Measurements from ENCODE around the gene FGF12.

FGF12 gene

DNA sequence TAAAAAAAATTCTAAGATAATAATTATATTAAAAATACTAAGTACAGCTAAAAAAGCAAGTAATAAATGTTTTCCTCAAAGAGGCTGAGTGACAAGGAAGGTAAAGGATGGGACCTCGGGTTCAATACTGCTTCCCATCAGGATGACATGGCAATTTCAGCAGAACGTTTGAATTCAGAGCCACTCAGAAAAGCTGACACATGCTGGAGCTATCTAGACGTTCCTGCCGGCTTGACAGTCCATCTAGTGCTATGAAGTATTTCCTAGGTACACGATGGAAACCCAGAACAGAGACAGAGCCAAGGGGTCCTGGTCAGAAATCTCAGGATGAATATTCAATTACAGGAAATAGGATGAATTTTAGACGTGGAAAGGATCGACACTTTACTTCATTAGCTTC, 361.8 kb downstream of the FGF12 start:
- no peaks in the 10 kb centered on the region for H3K36me3 ChIP-seq (ENCODE audit: control insufficient read depth, insufficient read depth, low read length)
- H3K27me3 ChIP-seq (ENCODE audit: control insufficient read depth, insufficient read depth, low read length), result no peaks in the 10 kb centered on the region
- H3K4me1 ChIP-seq (ENCODE audit: control insufficient read depth, insufficient read depth, low read length), result no peaks in the 10 kb centered on the region
- H3K9ac ChIP-seq (ENCODE audit: low read depth, low read length), result no peak overlapping the region
- no peaks in the 10 kb centered on the region for H3K9me3 ChIP-seq (ENCODE audit: control insufficient read depth, insufficient read depth, low read length)
- no peak overlapping the region for H3K4me3 ChIP-seq (ENCODE audit: low read depth, low read length)

DNA sequence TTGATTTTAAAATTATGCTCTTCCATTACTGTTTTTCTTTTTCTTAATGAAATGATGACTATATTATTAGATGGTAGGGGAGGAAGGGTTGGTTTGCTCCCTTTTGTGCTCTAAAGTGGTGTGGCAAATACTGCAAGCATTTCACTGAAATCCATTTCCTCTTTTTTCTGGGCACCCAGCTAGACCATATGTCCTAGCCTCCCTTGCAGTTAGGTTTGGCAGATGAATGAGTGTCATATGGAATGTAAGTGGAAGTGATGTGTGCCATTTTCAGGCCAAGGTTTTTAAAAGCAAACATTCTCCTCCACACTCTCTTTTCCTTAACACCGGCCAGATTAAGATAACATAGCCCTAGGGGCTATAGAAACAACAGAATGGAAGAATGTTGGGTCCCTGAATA, 363.0 kb downstream of the FGF12 start:
- Histone ChIP-seq H3K9ac (ENCODE audit: low read depth, low read length) (no peak overlapping the region), H3K27me3 (ENCODE audit: control insufficient read depth, insufficient read depth, low read length) (no peaks in the 10 kb centered on the region), H3K4me1 (ENCODE audit: control insufficient read depth, insufficient read depth, low read length) (no peaks in the 10 kb centered on the region), H3K9me3 (ENCODE audit: control insufficient read depth, insufficient read depth, low read length) (no peaks in the 10 kb centered on the region), H3K4me3 (ENCODE audit: low read depth, low read length) (no peak overlapping the region), H3K36me3 (ENCODE audit: control insufficient read depth, insufficient read depth, low read length) (no peaks in the 10 kb centered on the region)

DNA sequence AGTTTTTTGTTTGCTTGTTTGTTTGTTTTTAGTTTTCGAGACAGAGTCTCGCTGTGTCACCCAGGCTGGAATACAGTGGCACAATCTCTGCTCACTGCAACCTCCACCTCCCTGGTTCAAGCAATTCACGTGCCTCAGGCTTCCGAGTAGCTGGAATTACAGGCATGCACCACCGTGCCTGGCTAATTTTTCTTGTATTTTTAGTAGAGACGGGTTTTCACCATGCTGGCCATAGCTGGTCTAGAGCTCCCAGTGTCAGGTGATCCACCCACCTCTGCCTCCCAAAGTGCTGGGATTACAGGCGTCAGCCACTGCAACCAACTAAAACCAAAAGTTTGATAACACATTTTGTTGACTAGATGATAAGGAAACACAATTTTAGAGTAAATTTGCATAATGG, 372.7 kb downstream of the FGF12 start:
- Histone ChIP-seq H3K9me3 (ENCODE audit: control insufficient read depth, insufficient read depth, low read length) (no peaks in the 10 kb centered on the region), H3K4me3 (ENCODE audit: low read depth, low read length) (no peak overlapping the region), H3K36me3 (ENCODE audit: control insufficient read depth, insufficient read depth, low read length) (no peaks in the 10 kb centered on the region), H3K9ac (ENCODE audit: low read depth, low read length) (no peak overlapping the region), H3K4me1 (ENCODE audit: control insufficient read depth, insufficient read depth, low read length) (peaks cover 2% of the 10 kb centered on the region), H3K27me3 (ENCODE audit: control insufficient read depth, insufficient read depth, low read length) (no peaks in the 10 kb centered on the region)

DNA sequence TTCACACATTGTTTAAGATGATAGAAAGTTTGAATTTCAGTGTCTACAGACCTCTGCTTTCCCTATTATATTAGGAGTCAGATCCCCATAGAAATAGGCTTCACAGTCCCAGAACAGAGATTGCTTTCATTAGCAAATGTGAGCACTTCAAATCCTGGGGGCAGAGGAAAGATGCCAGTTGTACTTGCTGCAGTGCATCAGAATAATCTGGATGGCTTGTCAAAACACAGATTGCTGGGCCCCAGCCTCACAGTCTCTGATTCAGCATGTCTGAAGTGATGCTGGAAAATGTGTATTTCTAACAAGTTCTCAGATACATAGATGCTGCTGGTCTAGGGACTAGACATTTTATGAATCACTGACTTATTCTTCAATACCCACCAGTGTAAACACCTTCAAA, 375.2 kb downstream of the FGF12 start:
- Histone ChIP-seq H3K9me3 (ENCODE audit: control insufficient read depth, insufficient read depth, low read length) (no peaks in the 10 kb centered on the region), H3K4me1 (ENCODE audit: control insufficient read depth, insufficient read depth, low read length) (peaks cover 2% of the 10 kb centered on the region), H3K27me3 (ENCODE audit: control insufficient read depth, insufficient read depth, low read length) (no peaks in the 10 kb centered on the region), H3K36me3 (ENCODE audit: control insufficient read depth, insufficient read depth, low read length) (no peaks in the 10 kb centered on the region), H3K9ac (ENCODE audit: low read depth, low read length) (no peak overlapping the region), H3K4me3 (ENCODE audit: low read depth, low read length) (no peak overlapping the region)

DNA sequence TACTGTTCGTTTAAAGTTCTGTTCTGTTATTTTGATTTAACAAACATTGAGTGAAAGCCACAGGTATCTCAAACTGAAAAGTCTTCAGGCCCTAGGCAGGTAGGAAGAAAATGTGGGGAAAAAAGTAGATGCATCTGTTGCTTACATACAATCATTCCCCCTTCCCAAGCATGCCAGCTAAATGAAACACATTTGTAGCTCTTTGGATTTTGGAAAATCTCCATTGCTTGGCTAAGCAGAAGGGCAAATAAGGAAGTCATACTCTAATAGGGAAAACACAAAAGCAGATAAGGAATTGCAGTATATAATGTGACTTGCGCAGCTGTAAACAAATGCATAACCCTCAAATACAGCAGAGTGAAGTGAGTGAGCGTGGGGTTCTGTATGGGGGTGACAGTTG, 375.9 kb downstream of the FGF12 start:
- Histone ChIP-seq H3K9me3 (ENCODE audit: control insufficient read depth, insufficient read depth, low read length) (no peaks in the 10 kb centered on the region), H3K27me3 (ENCODE audit: control insufficient read depth, insufficient read depth, low read length) (no peaks in the 10 kb centered on the region), H3K36me3 (ENCODE audit: control insufficient read depth, insufficient read depth, low read length) (no peaks in the 10 kb centered on the region), H3K9ac (ENCODE audit: low read depth, low read length) (no peak overlapping the region), H3K4me1 (ENCODE audit: control insufficient read depth, insufficient read depth, low read length) (peaks cover 2% of the 10 kb centered on the region), H3K4me3 (ENCODE audit: low read depth, low read length) (no peak overlapping the region)

DNA sequence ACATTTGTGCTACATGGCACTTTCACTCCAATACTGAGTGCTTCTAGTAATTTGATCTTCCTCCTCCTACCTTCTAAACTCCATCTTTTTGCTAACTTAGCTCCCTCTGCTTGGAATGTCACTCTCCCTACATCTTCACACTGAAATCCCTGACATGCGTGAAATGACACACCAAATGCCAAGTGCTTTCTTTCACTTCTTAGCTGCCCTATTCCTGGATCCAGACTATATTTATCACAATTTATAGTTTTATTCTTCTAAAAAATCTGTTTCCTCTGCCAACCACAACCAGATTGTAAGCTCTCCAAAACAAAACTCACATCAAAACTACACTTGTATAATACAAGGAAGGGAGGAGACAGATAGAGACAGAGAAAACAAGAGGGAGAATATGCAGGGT, 387.3 kb downstream of the FGF12 start:
- H3K36me3 ChIP-seq (ENCODE audit: control insufficient read depth, insufficient read depth, low read length), result no peaks in the 10 kb centered on the region
- no peaks in the 10 kb centered on the region for H3K4me1 ChIP-seq (ENCODE audit: control insufficient read depth, insufficient read depth, low read length)
- no peak overlapping the region for H3K9ac ChIP-seq (ENCODE audit: low read depth, low read length)
- no peaks in the 10 kb centered on the region for H3K27me3 ChIP-seq (ENCODE audit: control insufficient read depth, insufficient read depth, low read length)
- H3K4me3 ChIP-seq (ENCODE audit: low read depth, low read length), result no peak overlapping the region
- no peaks in the 10 kb centered on the region for H3K9me3 ChIP-seq (ENCODE audit: control insufficient read depth, insufficient read depth, low read length)

DNA sequence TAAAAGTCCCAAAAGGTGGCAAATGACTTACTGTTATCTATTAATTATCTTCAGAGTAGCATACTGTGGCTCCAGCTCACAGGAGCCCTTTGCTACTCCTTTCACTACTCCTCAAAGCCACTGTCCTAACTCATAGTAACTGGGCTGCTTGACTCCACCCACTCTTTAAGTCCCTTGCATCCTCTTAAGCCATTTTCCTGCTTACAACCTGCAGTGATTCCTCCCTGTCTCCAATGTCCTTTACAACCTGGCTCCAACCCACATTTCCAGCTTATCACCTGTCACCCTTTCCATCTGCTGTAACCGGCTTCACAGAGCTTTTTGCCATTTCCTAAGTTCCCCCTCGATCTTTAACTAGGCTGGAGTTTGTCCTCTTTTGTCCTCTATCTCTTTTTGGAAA, 388.1 kb downstream of the FGF12 start:
- H3K36me3 ChIP-seq (ENCODE audit: control insufficient read depth, insufficient read depth, low read length), result no peaks in the 10 kb centered on the region
- no peaks in the 10 kb centered on the region for H3K9me3 ChIP-seq (ENCODE audit: control insufficient read depth, insufficient read depth, low read length)
- no peak overlapping the region for H3K9ac ChIP-seq (ENCODE audit: low read depth, low read length)
- no peaks in the 10 kb centered on the region for H3K27me3 ChIP-seq (ENCODE audit: control insufficient read depth, insufficient read depth, low read length)
- H3K4me1 ChIP-seq (ENCODE audit: control insufficient read depth, insufficient read depth, low read length), result no peaks in the 10 kb centered on the region
- no peak overlapping the region for H3K4me3 ChIP-seq (ENCODE audit: low read depth, low read length)

DNA sequence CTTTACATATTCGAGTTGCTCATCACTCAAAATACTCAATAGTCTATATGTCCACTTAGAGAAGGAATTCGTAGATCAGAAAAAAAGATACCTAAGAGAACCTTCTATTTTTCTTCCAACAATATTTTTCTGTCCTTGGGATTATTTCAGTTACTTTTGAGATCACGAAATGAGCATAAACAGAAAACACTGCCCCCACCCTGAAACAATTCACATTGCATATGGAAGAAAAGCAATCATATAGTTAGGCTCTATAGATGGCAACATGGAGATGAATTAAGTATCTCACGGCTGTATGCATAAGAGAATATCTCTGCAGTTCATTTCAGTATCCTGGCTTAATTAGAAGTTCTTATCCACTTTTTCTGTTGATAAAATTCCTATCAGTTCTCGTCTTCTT, 391.1 kb downstream of the FGF12 start:
- no peaks in the 10 kb centered on the region for H3K9me3 ChIP-seq (ENCODE audit: control insufficient read depth, insufficient read depth, low read length)
- H3K9ac ChIP-seq (ENCODE audit: low read depth, low read length), result no peak overlapping the region
- no peaks in the 10 kb centered on the region for H3K27me3 ChIP-seq (ENCODE audit: control insufficient read depth, insufficient read depth, low read length)
- H3K4me3 ChIP-seq (ENCODE audit: low read depth, low read length), result no peak overlapping the region
- no peaks in the 10 kb centered on the region for H3K36me3 ChIP-seq (ENCODE audit: control insufficient read depth, insufficient read depth, low read length)
- peaks cover 4% of the 10 kb centered on the region for H3K4me1 ChIP-seq (ENCODE audit: control insufficient read depth, insufficient read depth, low read length)

DNA sequence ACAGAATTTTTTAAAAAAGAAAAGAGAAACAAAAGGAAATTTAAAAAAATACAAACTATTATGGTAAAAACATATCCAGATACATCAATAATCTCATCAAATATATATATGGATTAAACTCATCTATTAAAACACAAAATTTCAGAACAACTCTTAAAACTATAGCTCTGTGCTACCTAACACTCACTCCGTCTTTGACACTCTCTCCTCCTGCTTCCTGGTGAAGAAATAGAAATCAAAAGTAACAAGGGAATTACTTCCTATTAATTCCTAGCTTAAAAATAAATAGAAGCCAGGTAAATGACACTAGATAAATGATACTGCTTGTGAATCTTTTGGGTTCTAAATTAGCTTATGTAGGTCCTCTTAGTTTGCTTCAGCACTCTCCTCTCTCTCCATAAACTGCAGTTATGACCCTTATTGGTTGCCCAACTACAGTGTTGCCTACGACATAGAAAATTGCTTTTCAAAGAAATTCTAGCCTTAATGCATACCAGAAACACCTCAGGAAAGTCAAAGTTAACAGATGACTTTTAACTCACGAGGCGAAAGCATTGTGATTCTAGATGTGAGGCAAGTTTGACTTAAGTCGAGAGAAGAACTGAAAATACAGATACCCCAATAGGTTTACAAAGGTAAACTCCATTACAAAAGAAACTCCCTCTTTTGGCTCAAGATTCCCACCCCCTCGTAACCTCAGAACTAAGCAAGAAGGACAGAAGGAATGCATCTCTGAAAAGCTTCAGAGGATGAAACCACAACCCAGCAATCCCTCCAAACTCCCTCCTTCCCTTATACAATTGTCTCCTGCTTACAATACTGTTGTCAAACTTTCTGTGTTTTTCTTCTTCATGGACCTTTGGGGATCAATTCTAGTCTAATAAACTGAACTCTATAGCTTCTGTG, 394.7 kb downstream of the FGF12 start:
- H3K36me3 ChIP-seq (ENCODE audit: control insufficient read depth, insufficient read depth, low read length), result no peaks in the 10 kb centered on the region
- no peak overlapping the region for H3K4me3 ChIP-seq (ENCODE audit: low read depth, low read length)
- no peak overlapping the region for H3K9ac ChIP-seq (ENCODE audit: low read depth, low read length)
- H3K4me1 ChIP-seq (ENCODE audit: control insufficient read depth, insufficient read depth, low read length), result peaks cover 4% of the 10 kb centered on the region
- no peaks in the 10 kb centered on the region for H3K27me3 ChIP-seq (ENCODE audit: control insufficient read depth, insufficient read depth, low read length)
- no peaks in the 10 kb centered on the region for H3K9me3 ChIP-seq (ENCODE audit: control insufficient read depth, insufficient read depth, low read length)

DNA sequence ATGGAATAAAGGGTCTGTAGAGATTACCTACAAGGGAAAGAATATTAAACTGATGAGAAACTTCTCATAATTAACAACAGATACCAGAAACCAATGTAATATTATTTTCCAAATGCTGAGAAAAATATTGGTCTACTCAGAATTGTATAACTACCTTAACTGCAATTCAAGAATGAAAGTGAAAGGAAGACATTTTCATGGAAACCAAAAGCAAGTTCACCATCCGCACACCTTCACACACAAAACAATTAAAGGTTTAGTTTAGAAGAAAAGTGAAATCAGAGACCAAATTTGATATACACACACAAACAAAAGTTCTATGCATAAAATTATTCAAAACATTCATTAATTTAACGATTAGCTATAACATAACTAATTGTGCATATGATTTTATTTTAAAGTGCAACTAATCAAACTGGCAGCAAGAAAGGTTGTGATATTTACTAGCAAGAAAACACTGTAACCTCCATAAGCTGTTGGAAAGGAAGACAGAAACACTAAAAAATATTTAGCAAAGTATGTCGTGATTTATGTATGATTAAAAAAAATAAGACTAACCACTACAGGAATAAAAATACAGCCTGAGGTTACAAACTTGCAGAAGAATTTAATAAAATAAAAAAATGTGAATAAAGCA, 395.5 kb downstream of the FGF12 start:
- Histone ChIP-seq H3K27me3 (ENCODE audit: control insufficient read depth, insufficient read depth, low read length) (no peaks in the 10 kb centered on the region), H3K36me3 (ENCODE audit: control insufficient read depth, insufficient read depth, low read length) (no peaks in the 10 kb centered on the region), H3K9me3 (ENCODE audit: control insufficient read depth, insufficient read depth, low read length) (no peaks in the 10 kb centered on the region), H3K4me3 (ENCODE audit: low read depth, low read length) (no peak overlapping the region), H3K4me1 (ENCODE audit: control insufficient read depth, insufficient read depth, low read length) (peaks cover 4% of the 10 kb centered on the region), H3K9ac (ENCODE audit: low read depth, low read length) (no peak overlapping the region)

DNA sequence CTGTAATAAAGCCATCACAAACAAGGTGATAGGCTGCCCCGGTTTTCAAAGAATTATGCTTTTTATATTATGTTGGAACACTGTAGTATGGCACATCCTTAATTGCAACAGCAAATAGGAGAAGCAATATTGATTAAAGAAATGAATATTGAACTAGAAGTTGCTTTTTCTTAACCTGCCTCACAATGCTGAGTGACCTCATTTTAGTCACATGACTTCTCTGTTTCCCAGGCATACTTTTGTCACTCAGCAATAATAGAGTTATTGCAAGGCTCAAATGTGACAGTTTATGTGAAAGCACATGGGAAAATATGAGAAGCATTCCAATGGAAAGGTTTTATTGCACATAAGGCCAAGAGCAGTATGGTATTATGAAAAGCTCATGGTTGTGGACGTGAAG, 400.7 kb downstream of the FGF12 start:
- no peaks in the 10 kb centered on the region for H3K27me3 ChIP-seq (ENCODE audit: control insufficient read depth, insufficient read depth, low read length)
- H3K4me3 ChIP-seq (ENCODE audit: low read depth, low read length), result no peak overlapping the region
- no peaks in the 10 kb centered on the region for H3K4me1 ChIP-seq (ENCODE audit: control insufficient read depth, insufficient read depth, low read length)
- H3K9ac ChIP-seq (ENCODE audit: low read depth, low read length), result no peak overlapping the region
- no peaks in the 10 kb centered on the region for H3K36me3 ChIP-seq (ENCODE audit: control insufficient read depth, insufficient read depth, low read length)
- no peaks in the 10 kb centered on the region for H3K9me3 ChIP-seq (ENCODE audit: control insufficient read depth, insufficient read depth, low read length)

DNA sequence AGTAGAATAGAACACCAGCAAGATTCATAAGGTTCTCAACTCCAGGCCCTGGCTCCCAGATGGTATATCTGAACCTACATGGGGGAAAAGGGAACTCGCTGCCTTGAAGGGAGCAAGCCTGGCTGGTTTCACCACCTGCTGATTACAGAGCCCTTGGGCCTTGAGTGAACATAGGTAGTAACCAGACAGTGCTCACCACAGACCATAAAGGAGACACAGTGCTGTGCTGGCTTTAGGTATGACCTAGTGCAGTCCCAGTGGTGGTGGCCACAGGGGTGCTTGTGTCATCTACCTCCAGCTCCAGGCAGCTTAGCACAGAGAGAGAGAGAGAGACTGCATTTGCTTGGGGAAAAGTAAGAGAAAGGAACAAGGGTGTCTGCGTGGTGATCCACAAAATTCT, 409.8 kb downstream of the FGF12 start:
- H3K4me1 ChIP-seq (ENCODE audit: control insufficient read depth, insufficient read depth, low read length), result no peaks in the 10 kb centered on the region
- no peak overlapping the region for H3K4me3 ChIP-seq (ENCODE audit: low read depth, low read length)
- H3K9ac ChIP-seq (ENCODE audit: low read depth, low read length), result no peak overlapping the region

More for the DNA sequence above, 409.8 kb downstream of the FGF12 start:
- Histone ChIP-seq H3K9me3 (ENCODE audit: control insufficient read depth, insufficient read depth, low read length) (no peaks in the 10 kb centered on the region), H3K36me3 (ENCODE audit: control insufficient read depth, insufficient read depth, low read length) (no peaks in the 10 kb centered on the region), H3K27me3 (ENCODE audit: control insufficient read depth, insufficient read depth, low read length) (no peaks in the 10 kb centered on the region)
